Measurements from ENCODE around the gene FERMT3. TPM values are rescaled to one million over a fixed set of nuclear protein-coding genes. Genes with fewer than 3 reads are reported as not detected.

FERMT3 gene
- total and polyA plus RNA-seq, 2 of the 13 experiments (the other 11 are each of a cell fraction or from before 2014, with no cell fraction given), result 0.29 TPM; not detected in 1

DNA sequence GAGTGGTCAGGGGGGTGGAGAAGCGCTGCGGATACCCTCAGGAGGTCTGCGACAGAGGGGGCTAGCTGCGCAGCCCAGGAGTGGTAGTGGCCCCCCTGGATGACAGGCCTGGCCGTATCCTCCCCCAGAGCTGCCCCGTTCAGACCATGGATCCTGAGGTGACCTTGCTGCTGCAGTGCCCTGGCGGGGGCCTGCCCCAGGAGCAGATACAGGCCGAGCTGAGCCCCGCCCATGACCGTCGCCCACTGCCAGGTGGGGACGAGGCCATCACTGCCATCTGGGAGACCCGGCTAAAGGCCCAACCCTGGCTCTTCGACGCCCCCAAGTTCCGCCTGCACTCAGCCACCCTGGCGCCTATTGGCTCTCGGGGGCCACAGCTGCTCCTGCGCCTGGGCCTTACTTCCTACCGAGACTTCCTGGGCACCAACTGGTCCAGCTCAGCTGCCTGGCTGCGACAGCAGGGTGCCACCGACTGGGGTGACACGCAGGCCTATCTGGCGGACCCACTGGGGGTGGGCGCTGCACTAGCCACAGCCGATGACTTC lies 20.1 kb downstream of the FERMT3 start (continued):
- TF ChIP-seq ZNF407 (CRISPR knock-in tag; IDR thresholded peaks at IDR 0.05; ENCODE audit: not compliant biosample characterization), result no peak
- TF ChIP-seq NR2F2 (IDR thresholded peaks at IDR 0.05; ENCODE audit: borderline replicate concordance, low read depth), result no peak
- TF ChIP-seq ZNF772 (CRISPR knock-in tag; IDR thresholded peaks at IDR 0.05), result no peak
- TF ChIP-seq ZBTB4 (CRISPR knock-in tag; IDR thresholded peaks at IDR 0.05; ENCODE audit: borderline replicate concordance), result no peak
- no peak for TF ChIP-seq FOXK1 (CRISPR knock-in tag; IDR thresholded peaks at IDR 0.05; ENCODE audit: borderline replicate concordance, low read depth)
- no peak for TF ChIP-seq ZBTB20 (CRISPR knock-in tag; IDR thresholded peaks at IDR 0.05; ENCODE audit: borderline replicate concordance, low read depth)
- TF ChIP-seq, protein P1, sequence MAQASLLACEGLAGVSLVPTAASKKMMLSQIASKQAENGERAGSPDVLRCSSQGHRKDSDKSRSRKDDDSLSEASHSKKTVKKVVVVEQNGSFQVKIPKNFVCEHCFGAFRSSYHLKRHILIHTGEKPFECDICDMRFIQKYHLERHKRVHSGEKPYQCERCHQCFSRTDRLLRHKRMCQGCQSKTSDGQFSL (CRISPR knock-in tag; IDR thresholded peaks at IDR 0.05), result no peak
- TF ChIP-seq ATF1 (CRISPR knock-in tag; IDR thresholded peaks at IDR 0.05), result no peak
- TF ChIP-seq, protein P2, sequence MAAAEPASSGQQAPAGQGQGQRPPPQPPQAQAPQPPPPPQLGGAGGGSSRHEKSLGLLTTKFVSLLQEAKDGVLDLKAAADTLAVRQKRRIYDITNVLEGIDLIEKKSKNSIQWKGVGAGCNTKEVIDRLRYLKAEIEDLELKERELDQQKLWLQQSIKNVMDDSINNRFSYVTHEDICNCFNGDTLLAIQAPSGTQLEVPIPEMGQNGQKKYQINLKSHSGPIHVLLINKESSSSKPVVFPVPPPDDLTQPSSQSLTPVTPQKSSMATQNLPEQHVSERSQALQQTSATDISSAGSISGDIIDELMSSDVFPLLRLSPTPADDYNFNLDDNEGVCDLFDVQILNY (CRISPR knock-in tag; conservative IDR thresholded peaks at IDR 0.05), result no peak
- no peak for TF ChIP-seq SMAD1 (CRISPR knock-in tag; IDR thresholded peaks at IDR 0.05; ENCODE audit: borderline replicate concordance, low read depth)
- 0 out of 2 replicates have a peak, but pooled peaks have one; percentile 41 for TF ChIP-seq ZNF468 (CRISPR knock-in tag; IDR thresholded peaks at IDR 0.05)
- no peak for TF ChIP-seq TBX2 (CRISPR knock-in tag; IDR thresholded peaks at IDR 0.05; ENCODE audit: borderline replicate concordance)
- TF ChIP-seq UBTF (CRISPR knock-in tag; IDR thresholded peaks at IDR 0.05), result peak; percentile 13; the same call in 1 of the 2 replicates
